ENCODE data around the gene AVL9. TPM values are rescaled to one million over a fixed set of nuclear protein-coding genes. Genes with fewer than 3 reads are reported as not detected.

Gene AVL9
- total RNA-seq, 4 donors from 2014 or later: 50.9 to 69.2 (median 62.9) TPM

- DNase-seq: no peak
- no peaks in the 10 kb centered on the region for H3K36me3 ChIP-seq
- in situ Hi-C loops (cut with MboI; ENCODE audit: low pct_ligation_motif_present in 1 of 4, low pct_unique_long_range_greater_than_20kb in 1 of 4, low sequenced_read_pairs in 3 of 4): no loop called here
- TF ChIP-seq POLR2AphosphoS5 (IDR thresholded peaks at IDR 0.05) (no peak), POLR2A (IDR thresholded peaks at IDR 0.05) (no peak), EP300 (IDR thresholded peaks at IDR 0.05; ENCODE audit: low read depth) (no peak)
- TF ChIP-seq, protein P1, sequence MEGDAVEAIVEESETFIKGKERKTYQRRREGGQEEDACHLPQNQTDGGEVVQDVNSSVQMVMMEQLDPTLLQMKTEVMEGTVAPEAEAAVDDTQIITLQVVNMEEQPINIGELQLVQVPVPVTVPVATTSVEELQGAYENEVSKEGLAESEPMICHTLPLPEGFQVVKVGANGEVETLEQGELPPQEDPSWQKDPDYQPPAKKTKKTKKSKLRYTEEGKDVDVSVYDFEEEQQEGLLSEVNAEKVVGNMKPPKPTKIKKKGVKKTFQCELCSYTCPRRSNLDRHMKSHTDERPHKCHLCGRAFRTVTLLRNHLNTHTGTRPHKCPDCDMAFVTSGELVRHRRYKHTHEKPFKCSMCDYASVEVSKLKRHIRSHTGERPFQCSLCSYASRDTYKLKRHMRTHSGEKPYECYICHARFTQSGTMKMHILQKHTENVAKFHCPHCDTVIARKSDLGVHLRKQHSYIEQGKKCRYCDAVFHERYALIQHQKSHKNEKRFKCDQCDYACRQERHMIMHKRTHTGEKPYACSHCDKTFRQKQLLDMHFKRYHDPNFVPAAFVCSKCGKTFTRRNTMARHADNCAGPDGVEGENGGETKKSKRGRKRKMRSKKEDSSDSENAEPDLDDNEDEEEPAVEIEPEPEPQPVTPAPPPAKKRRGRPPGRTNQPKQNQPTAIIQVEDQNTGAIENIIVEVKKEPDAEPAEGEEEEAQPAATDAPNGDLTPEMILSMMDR (IDR thresholded peaks at IDR 0.05): no peak
- no peaks in the 10 kb centered on the region for H3K27me3 ChIP-seq
- 93% methylated on average over 6 of the region's 6 CpGs for WGBS, 2 donors (ENCODE audit: low coverage in 1 of 2)
- intact Hi-C loops (cut with DNase I; ENCODE audit: low total_unique reads): no loop called here
- no peak overlapping the region for H3K27ac ChIP-seq
- H3K4me3 ChIP-seq: no peak overlapping the region
- H3K4me1 ChIP-seq: peaks cover 0 to 18% (median 2%) of the 10 kb centered on the region in 4 donors
- H3K9me3 ChIP-seq: no peaks in the 10 kb centered on the region
Measured at GRCh38 chr7:32507414-32507813, 12.1 kb downstream of the AVL9 start.

- no peaks in the 10 kb centered on the region for H3K36me3 ChIP-seq
- no peak for TF ChIP-seq EP300 (IDR thresholded peaks at IDR 0.05; ENCODE audit: low read depth)
- TF ChIP-seq, protein P1 (IDR thresholded peaks at IDR 0.05): no peak
- no peak for TF ChIP-seq POLR2A (IDR thresholded peaks at IDR 0.05)
- no peak for TF ChIP-seq POLR2AphosphoS5 (IDR thresholded peaks at IDR 0.05)
- H3K9me3 ChIP-seq: no peaks in the 10 kb centered on the region
- no peaks in the 10 kb centered on the region for H3K27me3 ChIP-seq
- H3K4me3 ChIP-seq: no peak overlapping the region
- peaks cover 6 to 42% (median 21%) of the 10 kb centered on the region in 4 donors for H3K4me1 ChIP-seq
- no peak overlapping the region for H3K27ac ChIP-seq
- intact Hi-C loops (cut with DNase I; ENCODE audit: low total_unique reads) (loop anchor here (1.0 kb wide), 1 partner anchor 31 kb away; no protein-coding TSS in a partner anchor), in situ Hi-C loops (cut with MboI; ENCODE audit: low pct_ligation_motif_present in 1 of 4, low pct_unique_long_range_greater_than_20kb in 1 of 4, low sequenced_read_pairs in 3 of 4) (no loop called here)
- WGBS, 2 donors (ENCODE audit: low coverage in 1 of 2): 92 to 100% methylated on average over 2 to 4 of the region's 4 CpGs
- no peak for DNase-seq
Measured at GRCh38 chr7:32511791-32512190, 16.5 kb downstream of the AVL9 start.

- DNase-seq: no peak
- H3K27ac ChIP-seq: no peak overlapping the region
- in situ Hi-C loops (cut with MboI; ENCODE audit: low pct_ligation_motif_present in 1 of 4, low pct_unique_long_range_greater_than_20kb in 1 of 4, low sequenced_read_pairs in 3 of 4) (no loop called here), intact Hi-C loops (cut with DNase I; ENCODE audit: low total_unique reads) (no loop called here)
- H3K27me3 ChIP-seq: no peaks in the 10 kb centered on the region
- no peaks in the 10 kb centered on the region for H3K9me3 ChIP-seq
- TF ChIP-seq POLR2A (IDR thresholded peaks at IDR 0.05): no peak
- TF ChIP-seq EP300 (IDR thresholded peaks at IDR 0.05; ENCODE audit: low read depth): no peak
- TF ChIP-seq POLR2AphosphoS5 (IDR thresholded peaks at IDR 0.05): no peak
- TF ChIP-seq, protein P1 (IDR thresholded peaks at IDR 0.05): no peak
- H3K4me3 ChIP-seq: no peak overlapping the region
- peaks cover 6 to 55% (median 21%) of the 10 kb centered on the region in 4 donors for H3K4me1 ChIP-seq
- no peaks in the 10 kb centered on the region for H3K36me3 ChIP-seq
- 97 to 100% methylated on average over 1 of the region's 1 CpG for WGBS, 2 donors (ENCODE audit: low coverage in 1 of 2)
Measured at GRCh38 chr7:32513210-32513609, 17.9 kb downstream of the AVL9 start.

- no peaks in the 10 kb centered on the region for H3K27me3 ChIP-seq
- in situ Hi-C loops (cut with MboI; ENCODE audit: low pct_ligation_motif_present in 1 of 4, low pct_unique_long_range_greater_than_20kb in 1 of 4, low sequenced_read_pairs in 3 of 4): no loop called here
- 42 to 60% methylated on average over 3 of the region's 3 CpGs for WGBS, 2 donors (ENCODE audit: low coverage in 1 of 2)
- H3K4me3 ChIP-seq: peak overlapping the region in 1 of 4 donors; percentile 19
- H3K36me3 ChIP-seq: peaks cover 0 to 6% (median 0%) of the 10 kb centered on the region in 4 donors
- no peaks in the 10 kb centered on the region for H3K9me3 ChIP-seq
- TF ChIP-seq, protein P1 (IDR thresholded peaks at IDR 0.05): no peak
- no peak for TF ChIP-seq POLR2A (IDR thresholded peaks at IDR 0.05)
- no peak for TF ChIP-seq POLR2AphosphoS5 (IDR thresholded peaks at IDR 0.05)
- no peak for TF ChIP-seq EP300 (IDR thresholded peaks at IDR 0.05; ENCODE audit: low read depth)
- intact Hi-C loops (cut with DNase I; ENCODE audit: low total_unique reads): no loop called here
- peak overlapping the region; percentile 83 to 84 (median 83) for H3K27ac ChIP-seq
- H3K4me1 ChIP-seq: peaks cover 6 to 49% (median 21%) of the 10 kb centered on the region in 4 donors
- no peak for DNase-seq
Measured at GRCh38 chr7:32515890-32516550, 20.7 kb downstream of the AVL9 start.
